Loucy (cell line): ENCODE results near the gene CFAP157.
A peak's percentile ranks its signal among the peaks of the same experiment; 100 is the strongest.

ENCODE experiments used
- H2AFZ ChIP-seq: fragments of 200-600 bp; sonication (generic); 2 replicates; pipeline ENCODE4 v1.6.0; 2016; ENCODE audit warnings: antibody characterized with exemption, mild to moderate bottlenecking, low read length, moderate library complexity
- H3F3A ChIP-seq: fragments of 200-600 bp; 2 replicates; pipeline ENCODE4 v1.6.0; 2016; ENCODE audit warnings: antibody characterized with exemption, low read depth, mild to moderate bottlenecking
- H3K27me3 ChIP-seq: fragments of 200-600 bp; sonication (generic); 2 replicates; pipeline ENCODE4 v1.6.1; 2014; ENCODE audit warnings: low read length, mild to moderate bottlenecking; ENCODE audit not compliant: insufficient read depth, poor library complexity, severe bottlenecking
- H3K36me3 ChIP-seq: fragments of 200-600 bp; sonication (generic); 2 replicates; pipeline ENCODE4 v1.6.1; 2016; ENCODE audit warnings: low read length; ENCODE audit not compliant: insufficient read depth
- H3K4me1 ChIP-seq: fragments of 200-600 bp; sonication (generic); 2 replicates; pipeline ENCODE4 v1.5.1; 2014; ENCODE audit warnings: low read length, mild to moderate bottlenecking; ENCODE audit not compliant: insufficient read depth, poor library complexity, severe bottlenecking
- H3K4me2 ChIP-seq: fragments of 200-600 bp; sonication (generic); 2 replicates; pipeline ENCODE4 v1.6.0; 2014; ENCODE audit warnings: antibody characterized with exemption, low read length, low read depth, mild to moderate bottlenecking; ENCODE audit not compliant: poor library complexity, severe bottlenecking
- H3K4me3 ChIP-seq: fragments of 200-600 bp; sonication (generic); 2 replicates; pipeline ENCODE4 v1.5.1; 2014; ENCODE audit warnings: low read length, mild to moderate bottlenecking, mixed read lengths; ENCODE audit not compliant: poor library complexity, severe bottlenecking
- H3K79me2 ChIP-seq: fragments of 200-600 bp; sonication (generic); 2 replicates; pipeline ENCODE4 v1.6.1; 2014; ENCODE audit warnings: low read length; ENCODE audit not compliant: insufficient read depth
- H3K9ac ChIP-seq: fragments of 200-600 bp; sonication (generic); 2 replicates; pipeline ENCODE4 v1.6.0; 2014; ENCODE audit warnings: mild to moderate bottlenecking, low read depth, low read length, moderate library complexity; ENCODE audit not compliant: poor library complexity, severe bottlenecking
- H3K9me2 ChIP-seq: fragments of 200-600 bp; sonication (generic); replicated peaks from 2 replicates; pipeline ENCODE4 v1.6.1; 2016; ENCODE audit warnings: low read depth, low read length, mixed read lengths
- H3K9me3 ChIP-seq: fragments of 200-600 bp; sonication (generic); 2 replicates; pipeline ENCODE4 v1.6.1; 2014; ENCODE audit warnings: mild to moderate bottlenecking, antibody characterized with exemption, low read length, low read depth; ENCODE audit not compliant: insufficient read depth
- H4K20me1 ChIP-seq: fragments of 200-600 bp; sonication (generic); 2 replicates; pipeline ENCODE4 v1.6.0; 2014; ENCODE audit warnings: antibody characterized with exemption, low read length, mild to moderate bottlenecking; ENCODE audit not compliant: insufficient read depth, poor library complexity, severe bottlenecking
- EZH2phosphoT487 ChIP-seq: fragments of 200-600 bp; IDR thresholded peaks from 2 replicates; pipeline ENCODE4 v1.6.1; 2018; ENCODE audit warnings: antibody characterized with exemption, mild to moderate bottlenecking, moderate library complexity, borderline replicate concordance
- TF ChIP-seq, protein P1 (sequence below): fragments of 200-600 bp; sonication (generic); conservative IDR thresholded peaks from 2 replicates; pipeline ENCODE4 v1.5.1; 2014; ENCODE audit warnings: mild to moderate bottlenecking, antibody characterized with exemption, low read length

Gene CFAP157

DNA sequence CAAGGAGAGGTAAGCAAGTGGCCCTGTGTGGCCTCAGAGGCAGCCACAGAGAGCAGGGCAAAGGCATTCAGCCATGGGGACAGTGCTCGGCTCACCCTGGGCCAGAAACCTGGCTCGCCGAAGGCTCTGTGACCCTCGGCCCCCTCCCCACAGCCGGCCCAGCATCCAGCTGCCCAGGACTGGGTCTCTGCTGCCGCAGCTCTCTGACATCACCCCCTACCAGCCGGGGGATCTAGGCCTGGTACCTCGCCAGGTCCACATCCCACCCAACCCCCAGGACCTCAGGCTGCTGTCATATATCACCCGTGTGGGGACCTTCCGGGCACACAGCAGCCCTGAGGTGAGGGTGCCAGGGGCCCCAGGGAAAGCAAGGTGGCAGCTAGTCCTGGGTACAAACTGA lies 6.1 kb downstream of the CFAP157 start:
- no peak overlapping the region for H3K4me3 ChIP-seq
- H3K9me2 ChIP-seq: no peaks in the 10 kb centered on the region
- H3K79me2 ChIP-seq: no peaks in the 10 kb centered on the region
- peaks cover 25% of the 10 kb centered on the region for H3K4me1 ChIP-seq
- H3K9ac ChIP-seq: no peak overlapping the region
- no peak overlapping the region for H2AFZ ChIP-seq
- no peaks in the 10 kb centered on the region for H3K27me3 ChIP-seq
- no peaks in the 10 kb centered on the region for H3K36me3 ChIP-seq
- H4K20me1 ChIP-seq: no peaks in the 10 kb centered on the region
- H3K4me2 ChIP-seq: no peak overlapping the region
- TF ChIP-seq EZH2phosphoT487: no peak
- TF ChIP-seq, protein P1, sequence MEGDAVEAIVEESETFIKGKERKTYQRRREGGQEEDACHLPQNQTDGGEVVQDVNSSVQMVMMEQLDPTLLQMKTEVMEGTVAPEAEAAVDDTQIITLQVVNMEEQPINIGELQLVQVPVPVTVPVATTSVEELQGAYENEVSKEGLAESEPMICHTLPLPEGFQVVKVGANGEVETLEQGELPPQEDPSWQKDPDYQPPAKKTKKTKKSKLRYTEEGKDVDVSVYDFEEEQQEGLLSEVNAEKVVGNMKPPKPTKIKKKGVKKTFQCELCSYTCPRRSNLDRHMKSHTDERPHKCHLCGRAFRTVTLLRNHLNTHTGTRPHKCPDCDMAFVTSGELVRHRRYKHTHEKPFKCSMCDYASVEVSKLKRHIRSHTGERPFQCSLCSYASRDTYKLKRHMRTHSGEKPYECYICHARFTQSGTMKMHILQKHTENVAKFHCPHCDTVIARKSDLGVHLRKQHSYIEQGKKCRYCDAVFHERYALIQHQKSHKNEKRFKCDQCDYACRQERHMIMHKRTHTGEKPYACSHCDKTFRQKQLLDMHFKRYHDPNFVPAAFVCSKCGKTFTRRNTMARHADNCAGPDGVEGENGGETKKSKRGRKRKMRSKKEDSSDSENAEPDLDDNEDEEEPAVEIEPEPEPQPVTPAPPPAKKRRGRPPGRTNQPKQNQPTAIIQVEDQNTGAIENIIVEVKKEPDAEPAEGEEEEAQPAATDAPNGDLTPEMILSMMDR: no peak
- H3F3A ChIP-seq: no peaks in the 10 kb centered on the region
- H3K9me3 ChIP-seq: no peaks in the 10 kb centered on the region

DNA sequence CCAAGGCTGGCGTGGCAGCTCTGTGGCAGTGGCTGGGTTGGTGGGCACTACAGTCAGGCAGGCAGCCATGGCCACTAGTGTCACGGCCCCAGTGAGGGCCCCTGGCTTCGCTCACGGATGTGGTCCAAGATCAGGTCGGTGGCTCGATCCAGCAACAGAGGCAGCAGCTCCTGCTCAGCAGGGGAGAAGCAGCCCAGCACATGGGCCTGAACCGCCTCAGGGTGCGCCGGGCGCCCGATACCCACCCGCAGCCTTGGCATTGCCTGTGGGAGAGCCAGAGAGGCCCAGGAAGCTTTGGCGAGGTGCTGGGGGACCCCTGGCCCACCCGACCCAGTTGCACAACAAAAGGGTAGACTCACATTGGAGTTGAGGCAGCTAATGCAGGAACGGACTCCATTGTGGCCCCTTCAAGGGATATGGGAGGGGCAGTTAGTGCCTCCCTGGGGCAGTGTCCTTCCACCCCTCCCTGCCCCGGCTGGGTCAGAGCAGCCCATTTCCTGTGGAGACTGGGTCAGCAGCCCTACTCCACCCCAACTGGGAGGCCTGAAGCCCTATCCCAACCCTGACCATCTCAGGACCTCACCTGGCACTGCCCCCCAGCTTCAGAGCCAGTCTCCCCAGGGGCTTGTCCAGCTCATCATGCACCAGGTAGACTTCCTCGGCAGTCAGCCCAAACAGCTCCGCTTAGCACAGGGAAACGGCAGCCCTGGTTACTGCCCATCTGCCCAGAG lies 7.4 kb downstream of the CFAP157 start:
- H3K27me3 ChIP-seq: no peaks in the 10 kb centered on the region
- no peaks in the 10 kb centered on the region for H3K36me3 ChIP-seq
- no peaks in the 10 kb centered on the region for H3K9me3 ChIP-seq
- peak overlapping the region; percentile 60 for H3K4me2 ChIP-seq
- peaks cover 27% of the 10 kb centered on the region for H3K4me1 ChIP-seq
- no peak overlapping the region for H3K9ac ChIP-seq
- no peaks in the 10 kb centered on the region for H3F3A ChIP-seq
- no peaks in the 10 kb centered on the region for H4K20me1 ChIP-seq
- H3K4me3 ChIP-seq: peak overlapping the region; percentile 46
- no peaks in the 10 kb centered on the region for H3K9me2 ChIP-seq
- H2AFZ ChIP-seq: no peak overlapping the region
- TF ChIP-seq, protein P1: no peak
- no peaks in the 10 kb centered on the region for H3K79me2 ChIP-seq

DNA sequence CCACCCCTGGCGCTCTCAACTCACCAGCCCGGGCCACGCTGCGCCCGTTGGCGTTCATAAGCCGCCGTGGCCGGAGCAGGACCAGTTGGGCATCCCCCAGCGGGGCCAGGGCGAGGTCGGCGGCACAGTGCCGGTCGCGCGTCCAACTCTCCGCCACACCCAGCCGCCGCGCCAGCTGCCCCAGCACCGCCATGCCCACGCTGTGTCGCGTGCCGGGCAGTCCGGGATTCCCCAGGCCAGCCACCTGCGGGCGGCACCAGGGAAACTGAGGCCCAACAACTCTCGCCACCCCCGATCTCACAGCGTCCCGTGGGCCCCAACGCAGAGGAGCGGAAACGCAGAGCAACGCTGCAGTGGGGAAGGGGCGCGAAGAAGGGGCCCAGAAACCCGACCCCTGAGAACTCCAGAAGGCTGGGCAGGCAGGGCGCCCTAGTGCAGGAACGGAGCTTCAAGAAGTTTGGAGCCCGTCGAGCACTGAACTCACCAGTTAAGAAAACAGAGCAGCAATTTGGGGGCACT lies 8.2 kb downstream of the CFAP157 start:
- Histone ChIP-seq H4K20me1 (no peaks in the 10 kb centered on the region), H3K79me2 (no peaks in the 10 kb centered on the region), H3F3A (no peaks in the 10 kb centered on the region), H3K9ac (peak overlapping the region; percentile 63), H3K9me2 (no peaks in the 10 kb centered on the region), H2AFZ (peak overlapping the region; percentile 94), H3K27me3 (no peaks in the 10 kb centered on the region), H3K36me3 (no peaks in the 10 kb centered on the region), H3K4me3 (peak overlapping the region; percentile 89), H3K9me3 (no peaks in the 10 kb centered on the region), H3K4me1 (peaks cover 35% of the 10 kb centered on the region), H3K4me2 (peak overlapping the region; percentile 89)
- TF ChIP-seq, protein P1: no peak
- TF ChIP-seq EZH2phosphoT487: no peak
